HepG2 (cell line): ENCODE data around the gene AKNA. TPM values are rescaled to one million over a fixed set of nuclear protein-coding genes. Genes with fewer than 3 reads are reported as not detected.

Experiments used
- ATAC-seq: fragments of 200-7000 bp; cut with Tn5 transposase; 3 replicates; pipeline ENCODE4 v1.9.1; 2020; ENCODE audit warnings: mild to moderate bottlenecking, moderate library complexity
- BruUV-seq: library from RNA; stranded (reverse); fragments of 400-500 nt; replicated peaks from 2 replicates; lab custom pipeline; 2021; lab: Mats Ljungman, UMichigan
- CTCF ChIA-PET: fragments of 300-600 bp; formaldehyde crosslinking; extraction: SDS; loops from one replicate; lab custom pipeline; 2021; ENCODE audit warnings: low total read pairs, inconsistent platforms, low intra/inter-chr PET ratio; lab: Yijun Ruan, JAX
- POLR2A ChIA-PET: fragments of 350-600 bp; sonication (Branson Sonifier 250); formaldehyde crosslinking; loops from one replicate; lab custom pipeline; 2020; ENCODE audit warnings: antibody characterized with exemption, inconsistent platforms; lab: Yijun Ruan, JAX
- DNase-seq: peaks from one replicate; pipeline ENCODE4 v3.0.0-alpha.2; 2015; ENCODE audit warnings: low spot score
- FAIRE-seq: peaks from 3 replicates; lab custom pipeline; 2011; peaks lifted over from hg19 to GRCh38; lab: Jason Lieb, UNC
- H2AFZ ChIP-seq: one replicate; pipeline ENCODE4 v1.6.1; 2011; ENCODE audit warnings: low read length, inconsistent platforms
- H3K27ac ChIP-seq: fragments of 300-600 bp; 3 replicates; pipeline ENCODE4 v1.8.0; 2011; ENCODE audit warnings: mixed run types, mild to moderate bottlenecking, mixed read lengths, low read length, inconsistent platforms; ENCODE audit not compliant: insufficient read depth; ENCODE audit errors: extremely low read length
- H3K27me3 ChIP-seq, 2 experiments: fragments of 200-600 bp in 1 of 2; 2 replicates in 1 of 2; 3 replicates in 1 of 2; pipeline versions ENCODE4 v1.6.0 to v1.8.0; 2011; ENCODE audit warnings: low read length in 2 of 2, mild to moderate bottlenecking in 2 of 2, moderate library complexity in 2 of 2, inconsistent platforms in 1 of 2; ENCODE audit not compliant: insufficient read depth in 2 of 2, control insufficient read depth in 1 of 2
- H3K36me3 ChIP-seq, 2 experiments: fragments of 200-600 bp in 1 of 2; replicated peaks in 1 of 2; 2 replicates in 1 of 2; 3 replicates in 1 of 2; pipeline versions ENCODE4 v1.5.1 to v1.8.0; 2011; ENCODE audit warnings: low read length in 2 of 2, inconsistent platforms in 1 of 2; ENCODE audit not compliant: insufficient read depth in 2 of 2, control insufficient read depth in 1 of 2
- H3K4me1 ChIP-seq: 2 replicates; pipeline ENCODE4 v1.5.1; 2012; ENCODE audit warnings: low read length, inconsistent platforms; ENCODE audit not compliant: insufficient read depth
- H3K4me2 ChIP-seq: 2 replicates; pipeline ENCODE4 v1.6.0; 2011; ENCODE audit warnings: low read depth, low read length, inconsistent platforms
- H3K4me3 ChIP-seq, 3 experiments: fragments of 200-600 bp in 1 of 3; sonication (generic), shearing (Covaris generic) in 1 of 3; replicated peaks in 1 of 3; 2 replicates each; pipeline ENCODE4 v1.5.1; 2011 to 2016; ENCODE audit warnings: low read length in 3 of 3, inconsistent platforms in 2 of 3, low read depth in 2 of 3, mild to moderate bottlenecking in 2 of 3, control low read depth in 1 of 3, mixed read lengths in 1 of 3; ENCODE audit not compliant: insufficient read depth in 1 of 3
- H3K79me2 ChIP-seq: one replicate; pipeline ENCODE4 v1.6.1; 2011; ENCODE audit warnings: low read length, inconsistent platforms; ENCODE audit not compliant: insufficient read depth
- H3K9ac ChIP-seq: 2 replicates; pipeline ENCODE4 v1.6.0; 2011; ENCODE audit warnings: mild to moderate bottlenecking, low read depth, low read length, inconsistent platforms; ENCODE audit not compliant: insufficient read depth
- H3K9me3 ChIP-seq: 2 replicates; pipeline ENCODE4 v1.5.1; 2012; ENCODE audit warnings: mild to moderate bottlenecking, low read length
- H4K20me1 ChIP-seq: 2 replicates; pipeline ENCODE4 v1.6.0; 2011; ENCODE audit warnings: inconsistent platforms, mild to moderate bottlenecking, low read length, moderate library complexity; ENCODE audit not compliant: insufficient read depth
- LCORL ChIP-seq, 2 experiments: fragments of 450-650 bp in 1 of 2; sonication (generic) in 1 of 2; formaldehyde crosslinking in 1 of 2; IDR thresholded peaks; 2 replicates each; pipeline versions ENCODE4 v1.5.0 to v1.6.1; 2017 to 2020; ENCODE audit warnings: antibody characterized with exemption in 1 of 2, missing genetic modification reagents in 1 of 2
- MED13 ChIP-seq: sonication (generic); formaldehyde crosslinking; IDR thresholded peaks from 2 replicates; pipeline ENCODE4 v1.5.0; 2020; ENCODE audit warnings: missing genetic modification reagents
- MXI1 ChIP-seq: IDR thresholded peaks from 3 replicates; pipeline ENCODE4 v1.6.1; 2012; ENCODE audit warnings: low read depth, low read length, inconsistent platforms, borderline replicate concordance
- MYC ChIP-seq: sonication (generic); formaldehyde crosslinking; IDR thresholded peaks from 2 replicates; pipeline ENCODE4 v1.9.0; 2021; ENCODE audit warnings: missing genetic modification reagents, borderline replicate concordance
- NCOA2 ChIP-seq: sonication (generic); formaldehyde crosslinking; IDR thresholded peaks from 2 replicates; pipeline ENCODE4 v1.8.0; 2022; ENCODE audit warnings: inconsistent platforms
- REPIN1 ChIP-seq: sonication (generic); formaldehyde crosslinking; IDR thresholded peaks from 2 replicates; pipeline ENCODE4 v1.8.0; 2022; ENCODE audit warnings: missing genetic modification reagents, low read depth, mild to moderate bottlenecking, borderline replicate concordance
- ZNF121 ChIP-seq: sonication (generic); formaldehyde crosslinking; IDR thresholded peaks from 2 replicates; pipeline ENCODE4 v1.5.0; 2020; ENCODE audit warnings: mild to moderate bottlenecking, missing genetic modification reagents
- ZNF282 ChIP-seq: fragments of 450-650 bp; IDR thresholded peaks from 2 replicates; pipeline ENCODE4 v1.6.1; 2018; ENCODE audit not compliant: partially characterized antibody
- ZNF549 ChIP-seq: sonication (generic); formaldehyde crosslinking; IDR thresholded peaks from 2 replicates; pipeline ENCODE4 v1.5.0; 2020; ENCODE audit warnings: missing genetic modification reagents
- ZNF672 ChIP-seq: sonication (generic); formaldehyde crosslinking; IDR thresholded peaks from 2 replicates; pipeline ENCODE4 v1.8.1; 2022; ENCODE audit warnings: missing genetic modification reagents
- WGBS: methylation state at CpG from one replicate; pipeline ENCODE4 v1.1.6; 2017; ENCODE audit warnings: low lambda C conversion rate; 5-methylcytosine and 5-hydroxymethylcytosine counted together
- in situ Hi-C: cut with HindIII; loops from 2 replicates; pipeline ENCODE4 v1.10.0; 2017; ENCODE audit warnings: low pct_unique_long_range_greater_than_20kb; ENCODE audit not compliant: extremely low pct_ligation_motif_present
- intact Hi-C: fragments of 100-400 bp; cut with micrococcal nuclease; formaldehyde crosslinking; loops from one replicate; pipeline ENCODE4 v1.10.0; 2022; ENCODE audit not compliant: unreplicated experiment
- polyA plus RNA-seq, 8 experiments: library from polyadenylated mRNA; depleted of rRNA in 3 of 8; stranded (reverse) in 7 of 8; unstranded in 1 of 8; fragments of >200 nt; fragmentation: Illumina TruSeq in 4 of 8; extraction: Trizol in 4 of 8; gene quantifications; 2 replicates each; pipeline versions ENCODE4 v1.2.1 to v1.2.3, GENCODE V29; 2011 to 2016; ENCODE audit warnings: low read depth in 4 of 8, missing spikeins in 1 of 8, mixed read lengths in 1 of 8; ENCODE audit not compliant: insufficient read depth in 1 of 8
- total RNA-seq, 5 experiments: library from RNA; depleted of rRNA; stranded (reverse); fragments of >200 nt; fragmentation: Illumina TruSeq; extraction: Trizol; gene quantifications; 2 replicates each; pipeline ENCODE4 v1.2.3, GENCODE V29; 2016; ENCODE audit warnings: low read depth in 1 of 5
- TF ChIP-seq, protein P1 (sequence below): IDR thresholded peaks from 2 replicates; pipeline ENCODE4 v1.6.1; 2016; ENCODE audit warnings: low read depth, missing genetic modification reagents, missing compliant biosample characterization
- TF ChIP-seq, protein P2 (sequence below): sonication (generic); formaldehyde crosslinking; IDR thresholded peaks from 2 replicates; pipeline ENCODE4 v1.4.0; 2020; ENCODE audit warnings: low read depth, missing genetic modification reagents

The AKNA gene
- total and polyA plus RNA-seq, 2 of the 13 experiments (the other 11 are each of a cell fraction or from before 2014, with no cell fraction given), result 3.0 to 3.1 TPM

DNA sequence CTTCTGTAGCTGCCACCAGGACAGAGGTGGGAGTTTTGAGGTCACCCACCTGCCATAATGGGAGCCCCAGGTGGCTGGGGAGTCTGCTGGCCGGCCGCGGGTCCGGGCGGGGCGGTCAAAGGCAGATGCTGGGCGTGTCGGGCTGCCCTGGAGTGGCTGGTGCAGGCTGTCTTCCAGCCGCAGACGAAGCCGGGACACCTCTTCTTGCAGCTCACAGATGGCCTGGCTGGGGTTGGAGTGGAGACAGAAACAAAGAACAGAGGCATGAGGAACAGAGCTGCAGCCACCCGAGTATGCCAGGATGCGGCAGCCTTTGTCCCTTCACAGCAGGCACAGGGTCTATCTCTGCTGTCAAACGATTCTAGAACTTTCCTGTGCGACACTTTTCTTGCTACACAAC is 40.1 kb downstream of the AKNA start:
- Histone ChIP-seq H4K20me1 (no peaks in the 10 kb centered on the region), H2AFZ (no peak overlapping the region), H3K4me2 (no peak overlapping the region), H3K36me3 (peaks cover 12 to 24% of the 10 kb centered on the region in 2 experiments; a peak in 4 of 5 replicates), H3K4me3 (no peak overlapping the region), H3K27ac (no peak overlapping the region), H3K27me3 (no peaks in the 10 kb centered on the region), H3K4me1 (peaks cover 15% of the 10 kb centered on the region), H3K79me2 (no peaks in the 10 kb centered on the region), H3K9ac (no peak overlapping the region), H3K9me3 (no peaks in the 10 kb centered on the region)
- BruUV-seq, result no TSS peak
- ChIA-PET POLR2A (no interaction called here), CTCF (no interaction called here)
- in situ Hi-C loops (no loop called here), intact Hi-C loops (no loop called here)
- FAIRE-seq, result no peak
- DNase-seq, result no peak
- ATAC-seq, result no peak
- 96% methylated on average over 15 of the region's 15 CpGs for WGBS
- TF ChIP-seq, protein P1, sequence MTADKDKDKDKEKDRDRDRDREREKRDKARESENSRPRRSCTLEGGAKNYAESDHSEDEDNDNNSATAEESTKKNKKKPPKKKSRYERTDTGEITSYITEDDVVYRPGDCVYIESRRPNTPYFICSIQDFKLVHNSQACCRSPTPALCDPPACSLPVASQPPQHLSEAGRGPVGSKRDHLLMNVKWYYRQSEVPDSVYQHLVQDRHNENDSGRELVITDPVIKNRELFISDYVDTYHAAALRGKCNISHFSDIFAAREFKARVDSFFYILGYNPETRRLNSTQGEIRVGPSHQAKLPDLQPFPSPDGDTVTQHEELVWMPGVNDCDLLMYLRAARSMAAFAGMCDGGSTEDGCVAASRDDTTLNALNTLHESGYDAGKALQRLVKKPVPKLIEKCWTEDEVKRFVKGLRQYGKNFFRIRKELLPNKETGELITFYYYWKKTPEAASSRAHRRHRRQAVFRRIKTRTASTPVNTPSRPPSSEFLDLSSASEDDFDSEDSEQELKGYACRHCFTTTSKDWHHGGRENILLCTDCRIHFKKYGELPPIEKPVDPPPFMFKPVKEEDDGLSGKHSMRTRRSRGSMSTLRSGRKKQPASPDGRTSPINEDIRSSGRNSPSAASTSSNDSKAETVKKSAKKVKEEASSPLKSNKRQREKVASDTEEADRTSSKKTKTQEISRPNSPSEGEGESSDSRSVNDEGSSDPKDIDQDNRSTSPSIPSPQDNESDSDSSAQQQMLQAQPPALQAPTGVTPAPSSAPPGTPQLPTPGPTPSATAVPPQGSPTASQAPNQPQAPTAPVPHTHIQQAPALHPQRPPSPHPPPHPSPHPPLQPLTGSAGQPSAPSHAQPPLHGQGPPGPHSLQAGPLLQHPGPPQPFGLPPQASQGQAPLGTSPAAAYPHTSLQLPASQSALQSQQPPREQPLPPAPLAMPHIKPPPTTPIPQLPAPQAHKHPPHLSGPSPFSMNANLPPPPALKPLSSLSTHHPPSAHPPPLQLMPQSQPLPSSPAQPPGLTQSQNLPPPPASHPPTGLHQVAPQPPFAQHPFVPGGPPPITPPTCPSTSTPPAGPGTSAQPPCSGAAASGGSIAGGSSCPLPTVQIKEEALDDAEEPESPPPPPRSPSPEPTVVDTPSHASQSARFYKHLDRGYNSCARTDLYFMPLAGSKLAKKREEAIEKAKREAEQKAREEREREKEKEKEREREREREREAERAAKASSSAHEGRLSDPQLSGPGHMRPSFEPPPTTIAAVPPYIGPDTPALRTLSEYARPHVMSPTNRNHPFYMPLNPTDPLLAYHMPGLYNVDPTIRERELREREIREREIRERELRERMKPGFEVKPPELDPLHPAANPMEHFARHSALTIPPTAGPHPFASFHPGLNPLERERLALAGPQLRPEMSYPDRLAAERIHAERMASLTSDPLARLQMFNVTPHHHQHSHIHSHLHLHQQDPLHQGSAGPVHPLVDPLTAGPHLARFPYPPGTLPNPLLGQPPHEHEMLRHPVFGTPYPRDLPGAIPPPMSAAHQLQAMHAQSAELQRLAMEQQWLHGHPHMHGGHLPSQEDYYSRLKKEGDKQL (CRISPR knock-in tag), result no peak
- TF ChIP-seq MXI1, result no peak
- no peak for TF ChIP-seq MED13 (CRISPR knock-in tag)
- TF ChIP-seq ZNF549 (CRISPR knock-in tag), result no peak
- TF ChIP-seq NCOA2 (CRISPR knock-in tag), result no peak
- TF ChIP-seq, protein P2, sequence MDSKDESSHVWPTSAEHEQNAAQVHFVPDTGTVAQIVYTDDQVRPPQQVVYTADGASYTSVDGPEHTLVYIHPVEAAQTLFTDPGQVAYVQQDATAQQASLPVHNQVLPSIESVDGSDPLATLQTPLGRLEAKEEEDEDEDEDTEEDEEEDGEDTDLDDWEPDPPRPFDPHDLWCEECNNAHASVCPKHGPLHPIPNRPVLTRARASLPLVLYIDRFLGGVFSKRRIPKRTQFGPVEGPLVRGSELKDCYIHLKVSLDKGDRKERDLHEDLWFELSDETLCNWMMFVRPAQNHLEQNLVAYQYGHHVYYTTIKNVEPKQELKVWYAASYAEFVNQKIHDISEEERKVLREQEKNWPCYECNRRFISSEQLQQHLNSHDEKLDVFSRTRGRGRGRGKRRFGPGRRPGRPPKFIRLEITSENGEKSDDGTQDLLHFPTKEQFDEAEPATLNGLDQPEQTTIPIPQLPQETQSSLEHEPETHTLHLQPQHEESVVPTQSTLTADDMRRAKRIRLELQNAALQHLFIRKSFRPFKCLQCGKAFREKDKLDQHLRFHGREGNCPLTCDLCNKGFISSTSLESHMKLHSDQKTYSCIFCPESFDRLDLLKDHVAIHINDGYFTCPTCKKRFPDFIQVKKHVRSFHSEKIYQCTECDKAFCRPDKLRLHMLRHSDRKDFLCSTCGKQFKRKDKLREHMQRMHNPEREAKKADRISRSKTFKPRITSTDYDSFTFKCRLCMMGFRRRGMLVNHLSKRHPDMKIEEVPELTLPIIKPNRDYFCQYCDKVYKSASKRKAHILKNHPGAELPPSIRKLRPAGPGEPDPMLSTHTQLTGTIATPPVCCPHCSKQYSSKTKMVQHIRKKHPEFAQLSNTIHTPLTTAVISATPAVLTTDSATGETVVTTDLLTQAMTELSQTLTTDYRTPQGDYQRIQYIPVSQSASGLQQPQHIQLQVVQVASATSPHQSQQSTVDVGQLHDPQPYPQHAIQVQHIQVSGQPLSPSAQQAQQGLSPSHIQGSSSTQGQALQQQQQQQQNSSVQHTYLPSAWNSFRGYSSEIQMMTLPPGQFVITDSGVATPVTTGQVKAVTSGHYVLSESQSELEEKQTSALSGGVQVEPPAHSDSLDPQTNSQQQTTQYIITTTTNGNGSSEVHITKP (CRISPR knock-in tag), result no peak
- no peak for TF ChIP-seq REPIN1 (CRISPR knock-in tag)
- TF ChIP-seq LCORL (IDR thresholded peaks at IDR 0.05), result no peak
- TF ChIP-seq LCORL (CRISPR knock-in tag; IDR thresholded peaks at IDR 0.05), result no peak
- TF ChIP-seq ZNF672 (CRISPR knock-in tag), result no peak
- no peak for TF ChIP-seq MYC (CRISPR knock-in tag)
- TF ChIP-seq ZNF121 (CRISPR knock-in tag), result no peak
- no peak for TF ChIP-seq ZNF282
